ENCODE measurements around the gene ANKRD11. TPM values are rescaled to one million over a fixed set of nuclear protein-coding genes. Genes with fewer than 3 reads are reported as not detected.
A peak's percentile ranks its signal among the peaks of the same experiment; 100 is the strongest.
"Not testable (repeated sequence)": the region's sequence is repeated elsewhere in the genome, so short reads cannot be mapped to it uniquely, and the experiment has no call there.

ANKRD11 gene
- total and polyA plus RNA-seq, 5 experiments from 2014 or later = 8.9 to 328 (median 61.1) TPM

DNA sequence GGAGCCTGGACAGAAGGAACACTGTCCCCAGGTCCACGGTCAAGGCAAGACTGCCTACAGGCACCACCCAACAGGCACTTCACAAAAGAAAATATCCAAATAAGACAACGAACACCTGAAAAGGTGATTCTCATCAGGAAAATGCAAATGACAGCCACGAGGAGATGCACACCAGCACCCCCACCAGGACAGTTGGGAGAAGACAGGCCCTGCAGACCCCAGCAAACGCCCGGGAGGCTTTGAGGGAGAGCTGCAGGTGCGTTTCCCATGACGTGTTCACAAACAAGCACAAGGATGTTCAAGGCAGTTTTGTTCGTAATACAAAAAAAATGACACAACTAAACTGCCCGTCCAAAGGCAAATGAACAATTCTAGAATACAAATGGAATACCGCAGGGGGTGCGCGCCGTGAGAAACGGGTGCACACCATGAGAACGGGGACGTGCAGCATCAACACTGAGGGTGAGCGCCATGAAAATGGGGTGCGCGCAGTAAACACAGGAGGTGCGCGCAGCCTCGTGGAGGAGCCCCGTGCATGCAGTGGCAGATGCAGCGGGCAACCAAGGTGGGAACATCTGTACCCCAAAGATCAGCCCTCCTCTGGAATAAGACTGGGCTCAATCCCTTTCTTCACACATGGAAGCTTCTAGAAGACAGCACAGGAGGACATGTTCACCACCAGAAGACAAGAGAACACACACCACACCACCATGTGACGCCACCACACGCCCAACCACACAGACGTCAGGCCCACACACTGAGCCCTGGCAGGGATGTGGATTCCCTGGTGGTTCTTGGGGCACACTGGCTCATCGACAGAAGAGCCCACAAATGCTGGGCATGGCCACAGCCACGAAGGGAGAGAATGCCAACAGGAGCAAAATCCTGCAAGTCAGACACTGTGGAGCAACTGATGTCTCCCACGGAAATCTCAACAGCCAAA is 181.7 kb downstream of the ANKRD11 start:
- H3K36me3 Mint-ChIP-seq = peaks cover 0 to 43% (median 1%) of the 10 kb centered on the region in 3 donors
- DNase-seq = peak in 7 of 10 donors; percentile 35 to 60 (median 52)
- H3K27ac Mint-ChIP-seq = peak overlapping the region; percentile 31 to 91 (median 68)
- H3K4me3 Mint-ChIP-seq = peak overlapping the region in 9 of 10 donors; percentile 8 to 60 (median 18)
- ATAC-seq = peak; percentile 70 to 92
- H3K4me1 Mint-ChIP-seq = peaks cover 31 to 78% (median 67%) of the 10 kb centered on the region in 4 donors
- H3K27me3 Mint-ChIP-seq = no peaks in the 10 kb centered on the region
- no peaks in the 10 kb centered on the region for H3K9me3 Mint-ChIP-seq
- POLR2A ChIA-PET = no interaction called here

DNA sequence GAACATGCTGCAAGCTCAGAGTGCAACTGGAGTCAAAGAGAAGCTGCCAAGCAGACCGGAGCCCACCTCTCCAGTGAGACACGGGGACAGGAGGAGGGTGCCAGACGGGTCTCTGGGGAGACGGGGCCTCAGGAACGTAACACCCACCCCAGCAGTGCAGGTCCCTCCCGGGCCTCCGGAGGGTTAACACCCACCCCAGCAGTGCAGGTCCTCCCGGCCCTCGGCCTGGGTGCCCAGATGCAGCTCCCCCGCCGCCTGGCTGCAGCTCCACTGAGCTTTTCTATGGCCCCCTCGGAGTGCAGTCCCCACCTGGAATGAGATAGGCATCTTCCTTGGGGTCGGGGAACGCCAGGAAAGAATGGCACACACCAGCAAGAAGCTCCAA is 182.9 kb downstream of the ANKRD11 start:
- H3K4me1 Mint-ChIP-seq = peaks cover 30 to 77% (median 64%) of the 10 kb centered on the region in 4 donors
- H3K36me3 Mint-ChIP-seq = peaks cover 0 to 41% (median 9%) of the 10 kb centered on the region in 3 donors
- peak overlapping the region in 2 of 10 donors; percentile 40 to 76 for H3K27ac Mint-ChIP-seq
- ATAC-seq (no peak), DNase-seq (no peak)
- H3K9me3 Mint-ChIP-seq = no peaks in the 10 kb centered on the region
- POLR2A ChIA-PET = interaction anchor here (0.8 kb wide), 1 partner anchor 11 kb away, joined by 4 read pairs; no protein-coding TSS in a partner anchor
- H3K4me3 Mint-ChIP-seq = peak overlapping the region in 1 of 10 donors; percentile 71
- H3K27me3 Mint-ChIP-seq = no peaks in the 10 kb centered on the region

GRCh38 chr16:89306457-89307420 is 183.6 kb downstream of the ANKRD11 start:
- not testable (repeated sequence) for H3K9me3 Mint-ChIP-seq

DNA sequence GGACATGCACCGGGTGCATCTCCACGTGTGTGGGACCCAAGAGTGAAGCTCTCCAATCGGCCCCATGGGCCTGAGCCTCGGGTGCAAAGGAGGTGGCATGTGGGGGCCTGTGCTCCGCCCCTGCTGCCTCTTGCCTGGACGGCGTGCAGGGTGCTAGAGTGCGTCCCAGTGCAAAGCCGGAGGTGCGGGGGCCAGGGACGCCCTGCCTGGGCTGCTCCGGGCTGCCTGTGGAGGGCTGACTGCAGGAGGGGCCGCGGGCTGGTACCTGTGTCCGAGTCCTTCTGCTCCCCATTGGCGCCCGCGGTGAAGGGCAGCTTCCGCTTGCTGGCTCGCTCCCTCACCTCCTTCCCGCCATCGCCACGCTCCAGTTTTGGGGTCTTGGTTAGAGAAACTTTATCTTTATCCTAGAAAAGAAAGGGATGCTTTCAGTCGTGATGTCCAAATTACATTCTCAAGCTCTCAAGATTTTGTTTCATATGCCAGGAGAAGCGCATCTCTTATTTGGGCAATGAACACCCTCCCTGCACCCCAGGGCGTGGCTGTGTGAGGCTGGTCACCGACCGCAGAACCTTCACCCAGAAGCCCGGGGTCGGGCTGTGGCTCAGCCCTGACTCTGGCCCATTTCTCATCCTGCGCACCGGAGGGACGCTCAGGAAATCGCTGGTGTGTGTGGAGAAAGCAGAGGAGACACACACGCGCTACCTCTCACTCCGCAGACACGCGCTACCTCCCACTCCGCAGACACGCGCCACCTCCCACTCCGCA is 185.2 kb downstream of the ANKRD11 start:
- Mint-ChIP-seq H3K9me3 (no peaks in the 10 kb centered on the region), H3K27ac (peak overlapping the region in 1 of 10 donors; percentile 81), H3K36me3 (peaks cover 0 to 30% (median 9%) of the 10 kb centered on the region in 3 donors), H3K4me3 (no peak overlapping the region), H3K4me1 (peaks cover 29 to 66% (median 58%) of the 10 kb centered on the region in 4 donors), H3K27me3 (no peaks in the 10 kb centered on the region)
- ATAC-seq (no peak), DNase-seq (no peak)
- POLR2A ChIA-PET = interaction anchor here (0.7 kb wide), 1 partner anchor 10 kb away, joined by 3 read pairs; no protein-coding TSS in a partner anchor

More at GRCh38 chr16:89306457-89307420, 183.6 kb downstream of the ANKRD11 start:
- ATAC-seq, DNase-seq, H3K27me3 Mint-ChIP-seq: not testable (repeated sequence)
- POLR2A ChIA-PET = interaction anchor here (0.8 kb wide), 1 partner anchor 10 kb away, joined by 4 read pairs; no protein-coding TSS in a partner anchor
- peaks cover 0 to 38% (median 9%) of the 10 kb centered on the region in 3 donors for H3K36me3 Mint-ChIP-seq
- H3K27ac Mint-ChIP-seq = peak overlapping the region in 2 of 10 donors; percentile 25 to 78
- H3K4me3 Mint-ChIP-seq = peak overlapping the region in 2 of 10 donors; percentile 8 to 71
- peaks cover 30 to 72% (median 62%) of the 10 kb centered on the region in 4 donors for H3K4me1 Mint-ChIP-seq

- H3K36me3 Mint-ChIP-seq = peaks cover 0 to 27% (median 9%) of the 10 kb centered on the region in 3 donors
- H3K27me3 Mint-ChIP-seq = no peaks in the 10 kb centered on the region
- H3K4me3 Mint-ChIP-seq = peak overlapping the region in 2 of 10 donors; percentile 34 to 48
- peak overlapping the region in 2 of 10 donors; percentile 56 to 81 for H3K27ac Mint-ChIP-seq
- H3K4me1 Mint-ChIP-seq = peaks cover 27 to 59% (median 50%) of the 10 kb centered on the region in 4 donors
- DNase-seq (no peak), ATAC-seq (no peak)
- POLR2A ChIA-PET = interaction anchor here (0.9 kb wide), 1 partner anchor 10 kb away, joined by 3 read pairs; no protein-coding TSS in a partner anchor
- no peaks in the 10 kb centered on the region for H3K9me3 Mint-ChIP-seq
Observed at GRCh38 chr16:89304181-89304851, 186.0 kb downstream of the ANKRD11 start.

DNA sequence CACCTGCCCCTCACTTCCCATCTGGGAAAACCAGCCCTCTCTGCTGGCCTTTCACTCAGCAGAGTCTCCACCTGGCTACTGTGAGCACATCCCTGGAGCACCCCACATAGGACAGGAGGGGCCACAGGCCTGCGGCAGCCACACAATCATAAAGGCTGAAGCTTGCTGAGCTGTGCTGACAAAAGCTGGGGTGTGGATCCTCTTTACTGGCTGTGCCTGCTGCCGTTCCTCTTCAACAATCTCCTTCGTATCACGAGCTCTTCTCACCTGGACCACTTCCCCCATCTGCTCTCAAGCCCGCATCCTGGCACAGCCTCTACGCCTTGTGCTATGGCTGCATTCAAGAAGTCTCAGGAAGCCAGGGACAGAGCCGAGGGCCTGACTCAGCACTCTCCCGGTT is 186.7 kb downstream of the ANKRD11 start:
- no peak for ATAC-seq

DNA sequence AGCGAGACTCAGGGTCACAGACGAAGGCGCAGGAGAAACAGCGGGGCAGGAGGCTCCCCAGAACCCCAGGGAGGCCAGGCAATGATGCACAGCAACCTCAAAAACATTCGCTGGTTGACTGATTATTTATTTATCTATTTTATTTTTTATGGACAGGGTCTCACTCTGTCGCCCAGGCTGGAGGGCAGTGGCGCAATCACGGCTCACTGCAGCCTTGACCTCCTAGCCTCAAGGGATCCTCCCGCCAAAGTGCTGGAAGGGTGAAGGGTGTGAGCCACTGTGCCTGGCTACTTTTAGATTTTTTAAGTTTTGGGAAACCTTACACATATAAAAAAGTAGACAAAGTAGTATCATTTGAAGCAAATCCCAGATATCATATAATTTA is 189.4 kb downstream of the ANKRD11 start:
- H3K27ac Mint-ChIP-seq = peak overlapping the region in 1 of 10 donors; percentile 83
- POLR2A ChIA-PET = no interaction called here
- H3K9me3 Mint-ChIP-seq = no peaks in the 10 kb centered on the region
- no peaks in the 10 kb centered on the region for H3K27me3 Mint-ChIP-seq
- ATAC-seq (no peak), DNase-seq (no peak)
- peaks cover 31 to 63% (median 57%) of the 10 kb centered on the region in 4 donors for H3K4me1 Mint-ChIP-seq
- H3K4me3 Mint-ChIP-seq = no peak overlapping the region
- peaks cover 0 to 40% (median 9%) of the 10 kb centered on the region in 3 donors for H3K36me3 Mint-ChIP-seq

More for the DNA sequence above, 186.7 kb downstream of the ANKRD11 start:
- POLR2A ChIA-PET = interaction anchor here (0.9 kb wide), 1 partner anchor 11 kb away, joined by 3 read pairs; no protein-coding TSS in a partner anchor
- no peaks in the 10 kb centered on the region for H3K9me3 Mint-ChIP-seq
- H3K36me3 Mint-ChIP-seq = peaks cover 0 to 30% (median 9%) of the 10 kb centered on the region in 3 donors
- peak overlapping the region in 3 of 10 donors; percentile 19 to 45 (median 34) for H3K4me3 Mint-ChIP-seq
- H3K4me1 Mint-ChIP-seq = peaks cover 24 to 56% (median 48%) of the 10 kb centered on the region in 4 donors
- DNase-seq = no peak
- no peaks in the 10 kb centered on the region for H3K27me3 Mint-ChIP-seq
- peak overlapping the region in 1 of 10 donors; percentile 76 for H3K27ac Mint-ChIP-seq

GRCh38 chr16:89300311-89300975 is 189.9 kb downstream of the ANKRD11 start:
- Mint-ChIP-seq H3K27me3 (no peaks in the 10 kb centered on the region), H3K9me3 (no peaks in the 10 kb centered on the region), H3K4me1 (peaks cover 31 to 68% (median 61%) of the 10 kb centered on the region in 4 donors), H3K36me3 (peaks cover 0 to 40% (median 9%) of the 10 kb centered on the region in 3 donors), H3K4me3 (peak overlapping the region in 1 of 10 donors; percentile 14), H3K27ac (peak overlapping the region in 1 of 10 donors; percentile 83)
- POLR2A ChIA-PET = no interaction called here
- ATAC-seq = no peak
- DNase-seq = no peak

DNA sequence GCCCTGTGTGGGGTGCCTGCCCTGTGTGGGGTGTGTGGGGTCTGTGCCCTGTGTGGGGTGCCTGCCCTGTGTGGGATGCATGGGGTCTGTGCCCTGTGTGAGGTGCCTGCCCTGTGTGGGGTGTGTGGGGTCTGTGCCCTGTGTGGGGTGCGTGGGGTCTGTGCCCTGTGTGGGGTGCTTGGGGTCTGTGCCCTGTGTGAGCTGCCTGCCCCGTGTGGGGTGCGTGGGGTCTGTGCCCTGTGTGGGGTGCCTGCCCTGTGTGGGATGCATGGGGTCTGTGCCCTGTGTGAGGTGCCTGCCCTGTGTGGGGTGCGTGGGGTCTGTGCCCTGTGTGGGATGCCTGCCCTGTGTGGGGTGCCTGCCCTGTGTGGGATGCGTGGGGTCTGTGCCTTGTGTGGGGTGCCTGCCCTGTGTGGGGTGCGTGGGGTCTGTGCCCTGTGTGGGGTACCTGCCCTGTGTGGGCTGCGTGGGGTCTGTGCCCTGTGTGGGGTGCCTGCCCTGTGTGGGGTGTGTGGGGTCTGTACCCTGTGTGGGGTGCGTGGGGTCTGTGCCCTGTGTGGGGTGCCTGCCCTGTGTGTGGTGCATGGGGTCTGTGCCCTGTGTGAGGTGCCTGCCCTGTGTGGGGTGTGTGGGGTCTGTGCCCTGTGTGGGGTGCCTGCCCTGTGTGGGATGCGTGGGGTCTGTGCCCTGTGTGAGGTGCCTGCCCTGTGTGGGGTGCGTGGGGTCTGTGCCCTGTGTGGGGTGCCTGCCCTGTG is 190.8 kb downstream of the ANKRD11 start:
- ATAC-seq, H3K27me3 Mint-ChIP-seq, H3K4me3 Mint-ChIP-seq, DNase-seq, POLR2A ChIA-PET, H3K9me3 Mint-ChIP-seq: not testable (repeated sequence)
- H3K4me1 Mint-ChIP-seq = peaks cover 31 to 73% (median 64%) of the 10 kb centered on the region in 4 donors
- peaks cover 0 to 35% (median 8%) of the 10 kb centered on the region in 3 donors for H3K36me3 Mint-ChIP-seq
- H3K27ac Mint-ChIP-seq = peak overlapping the region in 1 of 10 donors; percentile 56

GRCh38 chr16:89298623-89299225 is 191.6 kb downstream of the ANKRD11 start:
- Mint-ChIP-seq H3K9me3 (no peaks in the 10 kb centered on the region), H3K36me3 (peaks cover 0 to 28% (median 8%) of the 10 kb centered on the region in 3 donors), H3K4me3 (peak overlapping the region in 1 of 10 donors; percentile 47), H3K27me3 (no peaks in the 10 kb centered on the region), H3K27ac (peak overlapping the region in 8 of 10 donors; percentile 44 to 72 (median 62)), H3K4me1 (peaks cover 27 to 71% (median 59%) of the 10 kb centered on the region in 4 donors)
- POLR2A ChIA-PET = no interaction called here
- DNase-seq (no peak), ATAC-seq (no peak)

Data from naive thymus-derived CD8-positive, alpha-beta T cell (primary cell).